Muscle of leg (tissue), 11 donors: ENCODE results near the gene BCL2L12. TPM values are rescaled to one million over a fixed set of nuclear protein-coding genes. Genes with fewer than 3 reads are reported as not detected.
A peak's percentile ranks its signal among the peaks of the same experiment; 100 is the strongest.
"Not testable (repeated sequence)": the region's sequence is repeated elsewhere in the genome, so short reads cannot be mapped to it uniquely, and the experiment has no call there.

Experiments used
- DNase-seq: peaks from one replicate; pipeline ENCODE4 v3.0.0; 2013
- H3K27ac ChIP-seq: one replicate; pipeline ENCODE4 v1.5.1; 2013; ENCODE audit warnings: mild to moderate bottlenecking, low read length, control low read depth
- H3K27me3 ChIP-seq: one replicate; pipeline ENCODE4 v1.6.1; 2013; ENCODE audit warnings: low read length; ENCODE audit not compliant: control insufficient read depth, insufficient read depth
- H3K36me3 ChIP-seq: one replicate; pipeline ENCODE4 v1.6.1; 2013; ENCODE audit warnings: low read length; ENCODE audit not compliant: control insufficient read depth, insufficient read depth
- H3K4me1 ChIP-seq: one replicate; pipeline ENCODE4 v1.6.1; 2013; ENCODE audit warnings: low read length; ENCODE audit not compliant: control insufficient read depth, insufficient read depth
- H3K4me3 ChIP-seq: one replicate; pipeline ENCODE4 v1.5.1; 2013; ENCODE audit warnings: low read length, control low read depth
- H3K9me3 ChIP-seq: replicated peaks from 2 replicates; pipeline ENCODE4 v1.6.1; 2013; ENCODE audit warnings: low read depth, low read length; ENCODE audit not compliant: control insufficient read depth
- WGBS: methylation state at CpG from one replicate; pipeline ENCODE4 v1.1.5; 2013; ENCODE audit warnings: missing lambda C conversion rate; ENCODE audit not compliant: insufficient coverage; 5-methylcytosine and 5-hydroxymethylcytosine counted together
- polyA plus RNA-seq, 8 donors: library from polyadenylated mRNA; unstranded; fragments of 120-200 nt; gene quantifications; one replicate each; pipeline versions ENCODE4 v1.2.1 to v1.2.3, GENCODE V29; 2013; ENCODE audit warnings: inconsistent platforms in 1 of 8, low replicate concordance in 1 of 8; ENCODE audit not compliant: insufficient read length in 8 of 8, insufficient read depth in 1 of 8
- total RNA-seq: library from RNA; stranded (reverse); fragments of 120-200 nt; gene quantifications from one replicate; pipeline ENCODE4 v1.2.4, GENCODE V29; 2013

The BCL2L12 gene
- total and polyA plus RNA-seq, 9 donors, result 10.9 to 39.6 (median 31.1) TPM

GRCh38 chr19:49704888-49705642 is 39.3 kb downstream of the BCL2L12 start:
- Histone ChIP-seq H3K36me3 (peaks cover 4% of the 10 kb centered on the region), H3K27ac (no peak overlapping the region), H3K4me1 (no peaks in the 10 kb centered on the region), H3K4me3 (no peak overlapping the region), H3K27me3 (no peaks in the 10 kb centered on the region), H3K9me3 (no peaks in the 10 kb centered on the region)
- WGBS, result 91% methylated on average over 11 of the region's 22 CpGs
- no peak for DNase-seq

- H3K36me3 ChIP-seq, result peaks cover 7% of the 10 kb centered on the region
- H3K4me3 ChIP-seq, result no peak overlapping the region
- 87% methylated on average over 16 of the region's 16 CpGs for WGBS
- DNase-seq, result no peak
- no peaks in the 10 kb centered on the region for H3K9me3 ChIP-seq
- no peaks in the 10 kb centered on the region for H3K4me1 ChIP-seq
- no peak overlapping the region for H3K27ac ChIP-seq
- H3K27me3 ChIP-seq, result no peaks in the 10 kb centered on the region
Measured at GRCh38 chr19:49705919-49706318, 40.2 kb downstream of the BCL2L12 start.

- no peaks in the 10 kb centered on the region for H3K9me3 ChIP-seq
- DNase-seq, result no peak
- no peaks in the 10 kb centered on the region for H3K27me3 ChIP-seq
- WGBS, result 91% methylated on average over 16 of the region's 20 CpGs
- H3K4me3 ChIP-seq, result no peak overlapping the region
- peaks cover 7% of the 10 kb centered on the region for H3K36me3 ChIP-seq
- H3K4me1 ChIP-seq, result peaks cover 12% of the 10 kb centered on the region
- H3K27ac ChIP-seq, result no peak overlapping the region
Measured at GRCh38 chr19:49710372-49710951, 44.7 kb downstream of the BCL2L12 start.

GRCh38 chr19:49712397-49712859 is 46.7 kb downstream of the BCL2L12 start:
- Histone ChIP-seq H3K27ac (no peak overlapping the region), H3K27me3 (no peaks in the 10 kb centered on the region), H3K4me1 (peaks cover 14% of the 10 kb centered on the region), H3K9me3 (no peaks in the 10 kb centered on the region), H3K4me3 (no peak overlapping the region), H3K36me3 (peaks cover 5% of the 10 kb centered on the region)
- WGBS, result 53% methylated on average over 18 of the region's 20 CpGs
- DNase-seq, result peak; percentile 45

- Histone ChIP-seq H3K36me3 (peaks cover 5% of the 10 kb centered on the region), H3K27me3 (no peaks in the 10 kb centered on the region), H3K4me3 (no peak overlapping the region), H3K27ac (peak overlapping the region; percentile 1), H3K9me3 (no peaks in the 10 kb centered on the region), H3K4me1 (peaks cover 14% of the 10 kb centered on the region)
- peak; percentile 30 for DNase-seq
- 49% methylated on average over 7 of the region's 8 CpGs for WGBS
Measured at GRCh38 chr19:49713236-49713845, 47.6 kb downstream of the BCL2L12 start.

GRCh38 chr19:49716154-49716553 is 50.4 kb downstream of the BCL2L12 start:
- peaks cover 14% of the 10 kb centered on the region for H3K4me1 ChIP-seq
- no peak for DNase-seq
- no peaks in the 10 kb centered on the region for H3K9me3 ChIP-seq
- no peak overlapping the region for H3K4me3 ChIP-seq
- no peaks in the 10 kb centered on the region for H3K36me3 ChIP-seq
- H3K27me3 ChIP-seq, result no peaks in the 10 kb centered on the region
- no peak overlapping the region for H3K27ac ChIP-seq
- 71% methylated on average over 1 of the region's 3 CpGs for WGBS

- Histone ChIP-seq H3K4me1 (peaks cover 5% of the 10 kb centered on the region), H3K4me3 (no peak overlapping the region), H3K27ac (no peak overlapping the region), H3K9me3 (no peaks in the 10 kb centered on the region), H3K36me3 (peaks cover 3% of the 10 kb centered on the region), H3K27me3 (no peaks in the 10 kb centered on the region)
- DNase-seq, result peak; percentile 61
- 78% methylated on average over 6 of the region's 8 CpGs for WGBS
Measured at GRCh38 chr19:49718511-49718910, 52.8 kb downstream of the BCL2L12 start.

GRCh38 chr19:49718991-49719390 is 53.3 kb downstream of the BCL2L12 start:
- Histone ChIP-seq H3K36me3 (peaks cover 3% of the 10 kb centered on the region), H3K27me3 (no peaks in the 10 kb centered on the region)
- 62% methylated on average over 2 of the region's 6 CpGs for WGBS

GRCh38 chr19:49719420-49719819 is 53.7 kb downstream of the BCL2L12 start:
- WGBS, result 72% methylated on average over 21 of the region's 22 CpGs
- not testable (repeated sequence) for H3K27ac ChIP-seq, H3K9me3 ChIP-seq, H3K27me3 ChIP-seq, H3K4me1 ChIP-seq, DNase-seq, H3K36me3 ChIP-seq, H3K4me3 ChIP-seq

More at GRCh38 chr19:49718991-49719390, 53.3 kb downstream of the BCL2L12 start:
- no peak overlapping the region for H3K4me3 ChIP-seq
- H3K9me3 ChIP-seq, result no peaks in the 10 kb centered on the region
- peaks cover 2% of the 10 kb centered on the region for H3K4me1 ChIP-seq
- no peak overlapping the region for H3K27ac ChIP-seq
- no peak for DNase-seq
